ENCODE data around the gene DCDC1. TPM values are rescaled to one million over a fixed set of nuclear protein-coding genes. Genes with fewer than 3 reads are reported as not detected.

The DCDC1 gene
- total RNA-seq, 1 donor, result 0.18 TPM

- no peak overlapping the region for H3K4me3 ChIP-seq (ENCODE audit: low read depth, low read length)
- DNase-seq (ENCODE audit: low read depth), result peak; percentile 44
- no peak for TF ChIP-seq CTCF (IDR thresholded peaks at IDR 0.05; ENCODE audit: insufficient read depth, low read length)
These were observed 115.1 kb downstream of the DCDC1 start for GRCh38 chr11:31254415-31254814.

- no peak for TF ChIP-seq CTCF (IDR thresholded peaks at IDR 0.05; ENCODE audit: insufficient read depth, low read length)
- H3K4me3 ChIP-seq (ENCODE audit: low read depth, low read length), result no peak overlapping the region
- no peak for DNase-seq (ENCODE audit: low read depth)
These were observed 120.8 kb downstream of the DCDC1 start for GRCh38 chr11:31248768-31249167.

- H3K4me3 ChIP-seq (ENCODE audit: low read depth, low read length), result no peak overlapping the region
- TF ChIP-seq CTCF (IDR thresholded peaks at IDR 0.05; ENCODE audit: insufficient read depth, low read length), result no peak
- DNase-seq (ENCODE audit: low read depth), result no peak
These were observed 122.2 kb downstream of the DCDC1 start for GRCh38 chr11:31247321-31247720.

GRCh38 chr11:31246451-31247165, 122.9 kb downstream of the DCDC1 start:
- H3K4me3 ChIP-seq (ENCODE audit: low read depth, low read length), result no peak overlapping the region
- peak; percentile 61 for DNase-seq (ENCODE audit: low read depth)
- TF ChIP-seq CTCF (IDR thresholded peaks at IDR 0.05; ENCODE audit: insufficient read depth, low read length), result no peak

GRCh38 chr11:31243706-31244105, 125.8 kb downstream of the DCDC1 start:
- no peak for DNase-seq (ENCODE audit: low read depth)
- TF ChIP-seq CTCF (IDR thresholded peaks at IDR 0.05; ENCODE audit: insufficient read depth, low read length), result no peak

GRCh38 chr11:31240340-31240904, 129.1 kb downstream of the DCDC1 start:
- DNase-seq (ENCODE audit: low read depth), result peak; percentile 48
- TF ChIP-seq CTCF (IDR thresholded peaks at IDR 0.05; ENCODE audit: insufficient read depth, low read length), result peak; percentile 48
- no peak overlapping the region for H3K4me3 ChIP-seq (ENCODE audit: low read depth, low read length)

More at GRCh38 chr11:31243706-31244105, 125.8 kb downstream of the DCDC1 start:
- no peak overlapping the region for H3K4me3 ChIP-seq (ENCODE audit: low read depth, low read length)
